HFFc6 (cell line): Measurements from ENCODE around the gene SNU13. TPM values are rescaled to one million over a fixed set of nuclear protein-coding genes. Genes with fewer than 3 reads are reported as not detected.

ENCODE experiments used
- DNase-seq: peaks from one replicate; pipeline ENCODE4 v3.0.0-alpha.2; 2018
- H3K27ac Mint-ChIP-seq: 2 replicates; pipeline ENCODE4 v1.8.0; 2020; ENCODE audit warnings: mild to moderate bottlenecking, mixed read lengths
- H3K27me3 Mint-ChIP-seq: 2 replicates; pipeline ENCODE4 v1.8.0; 2021; ENCODE audit warnings: mild to moderate bottlenecking, moderate library complexity, mixed read lengths; ENCODE audit not compliant: insufficient read depth
- H3K36me3 Mint-ChIP-seq: 2 replicates; pipeline ENCODE4 v1.8.0; 2021; ENCODE audit warnings: low read depth, mixed read lengths
- H3K4me1 Mint-ChIP-seq: 2 replicates; pipeline ENCODE4 v1.8.0; 2020; ENCODE audit warnings: low read depth, mixed read lengths
- H3K4me3 Mint-ChIP-seq: 2 replicates; pipeline ENCODE4 v1.8.0; 2020; ENCODE audit warnings: mild to moderate bottlenecking, moderate library complexity, mixed read lengths
- H3K9me3 Mint-ChIP-seq: 2 replicates; pipeline ENCODE4 v1.8.0; 2020; ENCODE audit warnings: mild to moderate bottlenecking, mixed read lengths
- CTCF ChIP-seq: fragments of 200-600 bp; sonication (generic); IDR thresholded peaks from 2 replicates; pipeline ENCODE4 v1.5.0; 2021; ENCODE audit warnings: antibody characterized with exemption, mild to moderate bottlenecking
- total RNA-seq, 6 experiments: library from RNA; stranded (reverse); fragmentation: NEBNext Ultra II Directional; extraction: Animal tissue kit (Norgen Biotek cat#: 25700); gene quantifications; 2 replicates in 1 of 6; 3 replicates in 5 of 6; pipeline ENCODE4 v1.2.3, GENCODE V29; 2021

Gene SNU13
- total RNA-seq, 6 experiments from 2014 or later = 208 to 263 (median 234) TPM

- Mint-ChIP-seq H3K36me3 (peaks cover 14% of the 10 kb centered on the region), H3K4me1 (peaks cover 9% of the 10 kb centered on the region), H3K9me3 (no peaks in the 10 kb centered on the region)
Measured at GRCh38 chr22:41650821-41651220, 37.8 kb downstream of the SNU13 start.

GRCh38 chr22:41650229-41650628 lies 38.4 kb downstream of the SNU13 start:
- no peak for DNase-seq
- no peak overlapping the region for H3K27ac Mint-ChIP-seq
- no peaks in the 10 kb centered on the region for H3K27me3 Mint-ChIP-seq
- H3K4me1 Mint-ChIP-seq = peaks cover 9% of the 10 kb centered on the region
- no peaks in the 10 kb centered on the region for H3K9me3 Mint-ChIP-seq
- TF ChIP-seq CTCF = no peak
- H3K4me3 Mint-ChIP-seq = no peak overlapping the region
- H3K36me3 Mint-ChIP-seq = peaks cover 14% of the 10 kb centered on the region

More at GRCh38 chr22:41650821-41651220, 37.8 kb downstream of the SNU13 start:
- TF ChIP-seq CTCF = no peak
- Mint-ChIP-seq H3K4me3 (no peak overlapping the region), H3K27ac (no peak overlapping the region), H3K27me3 (no peaks in the 10 kb centered on the region)
- no peak for DNase-seq

- peak overlapping the region; percentile 61 for H3K27ac Mint-ChIP-seq
- no peaks in the 10 kb centered on the region for H3K9me3 Mint-ChIP-seq
- TF ChIP-seq CTCF = no peak
- H3K36me3 Mint-ChIP-seq = peaks cover 13% of the 10 kb centered on the region; the same call in 1 of the 2 replicates
- H3K4me1 Mint-ChIP-seq = peaks cover 9% of the 10 kb centered on the region
- no peak for DNase-seq
- H3K27me3 Mint-ChIP-seq = no peaks in the 10 kb centered on the region
- no peak overlapping the region for H3K4me3 Mint-ChIP-seq
Measured at GRCh38 chr22:41648432-41648831, 40.2 kb downstream of the SNU13 start.

DNA sequence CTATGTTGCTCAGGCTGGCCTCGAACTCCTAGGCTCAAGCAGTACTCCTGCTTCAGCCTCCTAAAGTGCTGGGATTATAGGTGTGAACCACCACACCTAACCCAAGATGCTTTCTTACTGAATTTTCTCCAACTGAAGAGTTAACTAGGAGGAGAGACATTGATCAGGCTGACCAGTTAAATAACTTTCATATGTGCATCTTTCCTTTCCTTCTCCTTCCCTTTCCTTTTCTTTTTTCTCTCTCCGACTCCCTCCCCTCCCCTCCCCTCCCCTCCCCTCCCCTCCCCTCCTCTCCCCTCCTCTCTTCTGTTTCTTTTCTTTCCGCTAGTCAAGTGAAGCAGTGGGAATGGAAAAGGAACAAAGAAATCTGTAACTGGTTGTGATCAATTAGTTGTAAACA lies 40.9 kb downstream of the SNU13 start:
- Mint-ChIP-seq H3K27me3 (peaks cover 1% of the 10 kb centered on the region; the same call in 1 of the 2 replicates), H3K9me3 (no peaks in the 10 kb centered on the region), H3K4me1 (peaks cover 12% of the 10 kb centered on the region), H3K27ac (no peak overlapping the region), H3K4me3 (no peak overlapping the region), H3K36me3 (peaks cover 16% of the 10 kb centered on the region)
- no peak for DNase-seq
- no peak for TF ChIP-seq CTCF

DNA sequence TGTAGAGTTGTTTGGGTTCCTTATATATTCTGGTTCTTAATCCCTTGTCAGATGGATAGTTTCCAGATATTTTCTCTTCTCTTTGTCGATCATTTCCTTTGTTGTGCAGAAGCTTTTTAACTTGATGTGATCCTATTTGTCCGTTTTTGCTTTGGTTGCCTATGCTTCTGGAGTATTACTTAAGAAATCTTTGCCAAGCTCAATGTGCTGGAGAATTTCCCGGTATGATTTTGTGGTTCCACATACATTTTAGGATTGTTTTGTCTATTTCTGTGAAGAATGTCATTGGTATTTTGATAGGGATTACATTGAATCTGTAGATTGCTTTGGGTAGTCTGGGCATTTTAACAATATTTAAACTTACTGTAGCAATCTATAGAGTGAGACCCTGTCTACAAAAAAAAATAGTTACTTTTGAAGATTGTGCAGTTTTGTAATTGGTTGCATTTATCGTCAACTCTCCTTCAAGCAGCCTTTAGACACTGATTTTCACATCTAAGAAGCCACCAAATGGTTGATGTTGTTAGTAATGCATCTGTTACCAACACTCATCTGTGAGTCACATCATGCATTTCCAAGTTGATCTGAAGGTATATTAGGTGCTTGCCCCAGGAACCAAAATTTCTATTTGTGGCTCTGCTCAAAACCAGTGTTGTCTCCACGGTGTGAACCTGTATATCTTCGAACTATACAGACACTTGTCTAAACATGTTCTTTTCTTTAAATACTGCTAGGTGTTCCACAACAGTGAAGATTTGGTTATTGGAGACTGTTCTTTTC lies 46.1 kb downstream of the SNU13 start:
- no peak for TF ChIP-seq CTCF
- H3K4me3 Mint-ChIP-seq = no peak overlapping the region
- H3K27me3 Mint-ChIP-seq = peaks cover 1% of the 10 kb centered on the region; the same call in 1 of the 2 replicates
- no peaks in the 10 kb centered on the region for H3K9me3 Mint-ChIP-seq
- DNase-seq = no peak
- peak overlapping the region; percentile 55 for H3K27ac Mint-ChIP-seq
- peaks cover 37% of the 10 kb centered on the region for H3K36me3 Mint-ChIP-seq
- peaks cover 16% of the 10 kb centered on the region for H3K4me1 Mint-ChIP-seq
